ENCODE data around the gene ATP5F1E. TPM values are rescaled to one million over a fixed set of nuclear protein-coding genes. Genes with fewer than 3 reads are reported as not detected.

Gene ATP5F1E
- total and polyA plus RNA-seq, 2 of the 4 experiments (the other 2 are of a cell fraction), result 3.8 to 34.5 TPM

- no peaks in the 10 kb centered on the region for H3K79me1 ChIP-seq (ENCODE audit: low read depth in 1 of 2, low read length in 2 of 2)
- no peak overlapping the region for H4K91ac ChIP-seq (ENCODE audit: insufficient read depth, low read depth, low read length)
- no peaks in the 10 kb centered on the region for H3K4me1 ChIP-seq (ENCODE audit: control insufficient read depth, insufficient read depth, low read length)
- H2AFZ ChIP-seq (replicated peaks; ENCODE audit: low read length, poor library complexity), result no peak overlapping the region
- no peak overlapping the region for H2AK5ac ChIP-seq (ENCODE audit: low read depth, low read length)
- ChIA-PET POLR2A (ENCODE audit: unreplicated experiment) (no interaction called here), CTCF (interaction anchor here (1.6 kb wide), 1 partner anchor 14 kb away, joined by 4 read pairs; no protein-coding TSS in a partner anchor)
- peaks cover 22% of the 10 kb centered on the region for H3K27me3 ChIP-seq (ENCODE audit: control insufficient read depth, insufficient read depth, low read length)
- H2BK15ac ChIP-seq (ENCODE audit: low read depth, low read length), result no peak overlapping the region
- dilution Hi-C loops (cut with HindIII; ENCODE audit: low sequenced_read_pairs, unreplicated experiment), result no loop called here
- no peak overlapping the region for H2AK9ac ChIP-seq (replicated peaks; ENCODE audit: low read depth, low read length, poor library complexity)
- no peak for DNase-seq
- no peak overlapping the region for H3K56ac ChIP-seq (ENCODE audit: extremely low read depth, insufficient read depth, low read length)
- H2BK120ac ChIP-seq (ENCODE audit: low read depth, low read length), result no peak overlapping the region
- H3K9me1 ChIP-seq (ENCODE audit: insufficient read depth, low read length), result no peaks in the 10 kb centered on the region
- no peak overlapping the region for H4K8ac ChIP-seq (ENCODE audit: low read depth in 2 of 2, low read length in 2 of 2)
- ATAC-seq (ENCODE audit: low read depth), result no peak
- H3K4ac ChIP-seq (ENCODE audit: low read depth, low read length), result no peak overlapping the region
- no peaks in the 10 kb centered on the region for H3K36me3 ChIP-seq (ENCODE audit: control insufficient read depth, insufficient read depth, low read length)
- no peaks in the 10 kb centered on the region for H4K20me1 ChIP-seq (ENCODE audit: insufficient read depth, low read length)
- H3K23ac ChIP-seq (ENCODE audit: low read depth, low read length), result no peak overlapping the region
- H3K4me3 ChIP-seq (ENCODE audit: insufficient read depth, low read depth, low read length), result no peak overlapping the region
- in situ Hi-C loops (cut with MboI; ENCODE audit: low sequenced_read_pairs), result no loop called here
- H3K27ac ChIP-seq (ENCODE audit: insufficient read depth, low read length), result no peak overlapping the region
- intact Hi-C loops (cut with micrococcal nuclease), result no loop called here
- TF ChIP-seq MAFK (IDR thresholded peaks at IDR 0.05; ENCODE audit: low read depth, low read length), result no peak
- TF ChIP-seq CHD1 (IDR thresholded peaks at IDR 0.05; ENCODE audit: low read depth, low read length), result no peak
- TF ChIP-seq NFE2L2 (IDR thresholded peaks at IDR 0.05; ENCODE audit: low read depth, low read length), result no peak
- H4K5ac ChIP-seq (ENCODE audit: low read depth, low read length), result no peak overlapping the region
- no peak overlapping the region for H2BK20ac ChIP-seq (ENCODE audit: low read depth, low read length)
- BruUV-seq (replicated peaks), result no TSS peak
- no peak overlapping the region for H3K14ac ChIP-seq (replicated peaks; ENCODE audit: low read depth, low read length)
- no peak overlapping the region for H3K18ac ChIP-seq (ENCODE audit: low read depth, low read length)
- no peak overlapping the region for H2BK5ac ChIP-seq (ENCODE audit: low read depth, low read length, poor library complexity, severe bottlenecking)
- H3K9ac ChIP-seq (ENCODE audit: low read depth, low read length), result no peak overlapping the region
- H3K9me3 ChIP-seq (ENCODE audit: control insufficient read depth, insufficient read depth, low read length), result no peaks in the 10 kb centered on the region
- H3K4me2 ChIP-seq (ENCODE audit: low read depth, low read length), result no peak overlapping the region
- WGBS, 2 experiments (ENCODE audit: extremely low coverage in 2 of 2, insufficient read length in 1 of 2), result no CpG with 5 or more reads among the region's 1 CpG
Measured at GRCh38 chr20:59073582-59073981, 41.4 kb upstream of the ATP5F1E start.
